GOT3 (cell line): Measurements from ENCODE around the gene GUCY1A1.
A peak's percentile ranks its signal among the peaks of the same experiment; 100 is the strongest.

Experiments used
- DNase-seq: peaks from one replicate; lab custom pipeline; 2025; ENCODE audit warnings: mixed read lengths; lab: John Stamatoyannopoulos, UW

The GUCY1A1 gene

GRCh38 chr4:155742310-155743015 is 75.8 kb downstream of the GUCY1A1 start:
- no peak for DNase-seq

GRCh38 chr4:155745984-155746383 is 79.3 kb downstream of the GUCY1A1 start:
- no peak for DNase-seq

- DNase-seq, result no peak
Measured at GRCh38 chr4:155748039-155748438, 81.4 kb downstream of the GUCY1A1 start.

GRCh38 chr4:155749041-155749440 is 82.4 kb downstream of the GUCY1A1 start:
- DNase-seq, result no peak

GRCh38 chr4:155751569-155751968 is 84.9 kb downstream of the GUCY1A1 start:
- no peak for DNase-seq

GRCh38 chr4:155757745-155758265 is 91.2 kb downstream of the GUCY1A1 start:
- no peak for DNase-seq

- DNase-seq, result peak; percentile 16
Measured at GRCh38 chr4:155758481-155759371, 92.1 kb downstream of the GUCY1A1 start, which contains the start of gene GUCY1B1. GUCY1B1 (plus strand) TSS chr4:155759021; CDS start chr4:155759141, 120 bp downstream.

GRCh38 chr4:155759372-155760252 is 93.0 kb downstream of the GUCY1A1 start:
- no peak for DNase-seq

GRCh38 chr4:155761047-155761446 is 94.4 kb downstream of the GUCY1A1 start:
- no peak for DNase-seq

- no peak for DNase-seq
Measured at GRCh38 chr4:155761916-155762315, 95.3 kb downstream of the GUCY1A1 start.

- no peak for DNase-seq
Measured at GRCh38 chr4:155762334-155762733, 95.7 kb downstream of the GUCY1A1 start.

- DNase-seq, result no peak
Measured at GRCh38 chr4:155763551-155763950, 96.9 kb downstream of the GUCY1A1 start.

GRCh38 chr4:155765149-155765548 is 98.5 kb downstream of the GUCY1A1 start:
- no peak for DNase-seq

GRCh38 chr4:155766622-155767021 is 100.0 kb downstream of the GUCY1A1 start:
- DNase-seq, result no peak

GRCh38 chr4:155768370-155768769 is 101.7 kb downstream of the GUCY1A1 start:
- DNase-seq, result no peak

GRCh38 chr4:155769090-155769489 is 102.4 kb downstream of the GUCY1A1 start:
- DNase-seq, result no peak

GRCh38 chr4:155772459-155773195 is 106.0 kb downstream of the GUCY1A1 start:
- DNase-seq, result no peak

- DNase-seq, result no peak
Measured at GRCh38 chr4:155773196-155773800, 106.7 kb downstream of the GUCY1A1 start.

- no peak for DNase-seq
Measured at GRCh38 chr4:155774033-155774432, 107.4 kb downstream of the GUCY1A1 start.

- DNase-seq, result no peak
Measured at GRCh38 chr4:155777971-155778735, 111.5 kb downstream of the GUCY1A1 start.
